K562 (cell line): Measurements from ENCODE around the gene ZBTB33. TPM values are rescaled to one million over a fixed set of nuclear protein-coding genes. Genes with fewer than 3 reads are reported as not detected.

Experiments used
- ATAC-seq: fragments of 200-7000 bp; cut with Tn5 transposase; 3 replicates; pipeline ENCODE4 v1.9.1; 2020; ENCODE audit warnings: moderate library complexity
- BruUV-seq: library from RNA; stranded (reverse); fragments of 400-500 nt; replicated peaks from 2 replicates; lab custom pipeline; 2021; lab: Mats Ljungman, UMichigan
- CTCF ChIA-PET: fragments of 300-600 bp; formaldehyde crosslinking; extraction: SDS; loops from one replicate; lab custom pipeline; 2021; ENCODE audit warnings: low intra/inter-chr PET ratio; lab: Yijun Ruan, JAX
- POLR2A ChIA-PET: fragments of 300-600, 350-650 bp; sonication (Branson Sonifier 250); formaldehyde crosslinking; extraction: SDS; loops from one replicate; lab custom pipeline; 2021; ENCODE audit warnings: antibody characterized with exemption, inconsistent platforms; lab: Yijun Ruan, JAX
- DNase-seq, 4 experiments: peaks; one replicate each; pipeline versions ENCODE4 v3.0.0 to v3.0.0-alpha.2; 2011 to 2018; ENCODE audit warnings: low spot score in 3 of 4, mixed read lengths in 3 of 4; ENCODE audit errors: extremely low read depth in 1 of 4
- FAIRE-seq: peaks from 2 replicates; lab custom pipeline; 2011; peaks lifted over from hg19 to GRCh38; lab: Jason Lieb, UNC
- H2AFZ ChIP-seq: 2 replicates; pipeline ENCODE4 v1.6.0; 2011; ENCODE audit warnings: low read depth, low read length, control low read depth, inconsistent platforms
- H3K27ac ChIP-seq: fragments of 200-600 bp; 3 replicates; pipeline ENCODE4 v1.8.0; 2011; ENCODE audit warnings: low read depth, mild to moderate bottlenecking, control low read depth, inconsistent platforms, low read length, moderate library complexity, mixed read lengths; ENCODE audit errors: extremely low read depth
- H3K27me3 ChIP-seq, 2 experiments: fragments of 300-600 bp in 1 of 2; 2 replicates in 1 of 2; 3 replicates in 1 of 2; pipeline versions ENCODE4 v1.6.0 to v1.8.0; 2011; ENCODE audit warnings: inconsistent platforms in 2 of 2, low read length in 2 of 2, mild to moderate bottlenecking in 1 of 2, mixed read lengths in 1 of 2, moderate library complexity in 1 of 2; ENCODE audit not compliant: control insufficient read depth in 2 of 2, insufficient read depth in 2 of 2
- H3K36me3 ChIP-seq: fragments of 300-600 bp; 3 replicates; pipeline ENCODE4 v1.8.0; 2011; ENCODE audit warnings: mild to moderate bottlenecking, low read length, inconsistent platforms; ENCODE audit not compliant: control insufficient read depth, insufficient read depth
- H3K4me1 ChIP-seq, 2 experiments: fragments of 200-600 bp in 1 of 2; replicated peaks in 1 of 2; 2 replicates in 1 of 2; 3 replicates in 1 of 2; pipeline versions ENCODE4 v1.5.1 to v1.8.0; 2011; ENCODE audit warnings: inconsistent platforms in 2 of 2, low read length in 2 of 2, mild to moderate bottlenecking in 1 of 2, mixed read lengths in 1 of 2, moderate library complexity in 1 of 2; ENCODE audit not compliant: control insufficient read depth in 2 of 2, insufficient read depth in 2 of 2
- H3K4me2 ChIP-seq: 2 replicates; pipeline ENCODE4 v1.6.1; 2011; ENCODE audit warnings: low read length, control low read depth, inconsistent platforms, mixed read lengths; ENCODE audit not compliant: insufficient read depth
- H3K4me3 ChIP-seq: fragments of 200-600 bp; sonication (generic), shearing (Covaris generic); 2 replicates; pipeline ENCODE4 v1.5.1; 2016; ENCODE audit warnings: control low read depth, inconsistent platforms
- H3K79me2 ChIP-seq: fragments of 200-600 bp; 3 replicates; pipeline ENCODE4 v1.8.0; 2011; ENCODE audit warnings: low read length, inconsistent platforms; ENCODE audit not compliant: control insufficient read depth, insufficient read depth
- H3K9ac ChIP-seq, 2 experiments: 2 replicates each; pipeline versions ENCODE4 v1.6.0 to v1.6.1; 2011; ENCODE audit warnings: low read depth in 2 of 2, low read length in 2 of 2, control low read depth in 1 of 2, inconsistent platforms in 1 of 2, mild to moderate bottlenecking in 1 of 2, mixed read lengths in 1 of 2; ENCODE audit not compliant: insufficient read depth in 1 of 2
- H3K9me1 ChIP-seq: one replicate; pipeline ENCODE4 v1.6.0; 2011; ENCODE audit warnings: inconsistent platforms, mild to moderate bottlenecking, low read length, moderate library complexity; ENCODE audit not compliant: control insufficient read depth, insufficient read depth
- H3K9me3 ChIP-seq: replicated peaks from 2 replicates; pipeline ENCODE4 v1.5.1; 2011; ENCODE audit warnings: low read depth, low read length, inconsistent platforms; ENCODE audit not compliant: control insufficient read depth, insufficient read depth
- H4K20me1 ChIP-seq: replicated peaks from 2 replicates; pipeline ENCODE4 v1.6.1; 2011; ENCODE audit warnings: low read length, inconsistent platforms, mixed read lengths; ENCODE audit not compliant: control insufficient read depth, insufficient read depth
- ATF3 ChIP-seq, 2 experiments: fragments of 450-650 bp in 1 of 2; sonication (generic) in 1 of 2; formaldehyde crosslinking in 1 of 2; IDR thresholded peaks in 1 of 2; conservative IDR thresholded peaks in 1 of 2; 2 replicates each; pipeline versions ENCODE4 v1.6.1 to v1.8.1; 2016 to 2023; ENCODE audit warnings: mild to moderate bottlenecking in 2 of 2, moderate library complexity in 2 of 2, inconsistent platforms in 1 of 2, missing genetic modification reagents in 1 of 2
- MYC ChIP-seq, 2 experiments: fragments of 250-450 bp in 1 of 2; sonication (Bioruptor Pico) in 1 of 2; IDR thresholded peaks; 2 replicates each; pipeline versions ENCODE4 v1.5.1 to v1.6.1; 2012 to 2021; ENCODE audit warnings: low read depth in 2 of 2, borderline replicate concordance in 1 of 2, improper control_type of control experiment in 1 of 2, low read length in 1 of 2, mild to moderate bottlenecking in 1 of 2, moderate library complexity in 1 of 2
- TOE1 ChIP-seq, 2 experiments: fragments of 450-650 bp in 1 of 2; sonication (generic) in 1 of 2; formaldehyde crosslinking in 1 of 2; IDR thresholded peaks; 2 replicates each; pipeline versions ENCODE4 v1.7.1 to v1.8.0; 2016 to 2022; ENCODE audit warnings: borderline replicate concordance in 2 of 2, mild to moderate bottlenecking in 2 of 2, antibody characterized with exemption in 1 of 2, inconsistent platforms in 1 of 2, low read depth in 1 of 2, missing genetic modification reagents in 1 of 2, moderate library complexity in 1 of 2
- WGBS: fragments of 100-300 bp; shearing (Covaris generic); methylation state at CpG from one replicate; pipeline ENCODE4 v1.1.6; 2016; ENCODE audit warnings: low coverage, mixed read lengths; ENCODE audit not compliant: insufficient coverage; ENCODE audit errors: missing lambda C conversion rate; 5-methylcytosine and 5-hydroxymethylcytosine counted together
- in situ Hi-C: fragments of 300-500 bp; cut with MboI; formaldehyde crosslinking; loops from 4 replicates; pipeline ENCODE4 v1.15.0; 2018; ENCODE audit warnings: inconsistent platforms, mixed read lengths
- intact Hi-C: fragments of 100-400 bp; cut with micrococcal nuclease; formaldehyde crosslinking; loops from 2 replicates; pipeline ENCODE4 v1.14.2; 2022
- polyA plus RNA-seq, 8 experiments: library from polyadenylated mRNA; depleted of rRNA in 4 of 8; stranded (reverse) in 5 of 8; unstranded in 3 of 8; fragments of >200 nt; fragmentation: Nextera tagmentation in 2 of 8; fragmentation: Illumina TruSeq in 1 of 8; extraction: Ambion mirVana in 2 of 8; extraction: Trizol in 1 of 8; gene quantifications; 2 replicates each; pipeline versions ENCODE4 v1.2.1 to v1.2.3, GENCODE V29; 2011 to 2014; ENCODE audit warnings: inconsistent platforms in 1 of 8, missing spikeins in 1 of 8
- total RNA-seq, 7 experiments: library from RNA; depleted of rRNA in 6 of 7; stranded (reverse); fragments of >200 nt in 6 of 7; fragmentation: Illumina TruSeq in 2 of 7; extraction: Trizol in 2 of 7; gene quantifications; 2 replicates each; pipeline versions ENCODE4 v1.2.1 to v1.2.3, GENCODE V29; 2011 to 2021; ENCODE audit warnings: low replicate concordance in 1 of 7

The ZBTB33 gene
- total and polyA plus RNA-seq, 9 of the 15 experiments (the other 6 are each of a cell fraction or from before 2014, with no cell fraction given), result 5.6 to 29.8 (median 15.6) TPM

- TF ChIP-seq MYC (IDR thresholded peaks at IDR 0.05; ENCODE audit: low read depth, low read length) (peak; percentile 59), MYC (CRISPR knock-in tag; IDR thresholded peaks at IDR 0.05; ENCODE audit: borderline replicate concordance, low read depth) (no peak)
Measured at GRCh38 chrX:120251471-120252011, 929 bp downstream of the ZBTB33 start (continued).

- Histone ChIP-seq H3K9ac (no peak overlapping the region), H3K4me3 (no peak overlapping the region)
- TF ChIP-seq ATF3 (IDR thresholded peaks at IDR 0.05) (peak; percentile 55; the same call in 1 of the 2 replicates), ATF3 (CRISPR knock-in tag; conservative IDR thresholded peaks at IDR 0.05) (no peak), TOE1 (IDR thresholded peaks at IDR 0.05; ENCODE audit: borderline replicate concordance) (no peak), TOE1 (CRISPR knock-in tag; IDR thresholded peaks at IDR 0.05; ENCODE audit: borderline replicate concordance, low read depth) (no peak)
- TF ChIP-seq, all 486 proteins: peak for 1
- Histone ChIP-seq H2AFZ (no peak overlapping the region), H3K79me2 (peaks cover 42% of the 10 kb centered on the region), H3K4me2 (no peak overlapping the region), H3K4me1 (peaks cover 5 to 6% of the 10 kb centered on the region in 2 experiments; a peak in 2 of 5 replicates), H3K36me3 (peaks cover 52% of the 10 kb centered on the region), H3K27me3 (no peaks in the 10 kb centered on the region), H4K20me1 (no peaks in the 10 kb centered on the region; the same call in 1 of the 2 replicates), H3K9me3 (no peaks in the 10 kb centered on the region), H3K27ac (no peak overlapping the region), H3K9me1 (no peaks in the 10 kb centered on the region)
- CTCF ChIA-PET, result no interaction called here
- DNase-seq, result no peak
- POLR2A ChIA-PET, result no interaction called here
- in situ Hi-C loops (no loop called here), intact Hi-C loops (loop anchor here (5.0 kb wide), 1 partner anchor 49 kb away; no protein-coding TSS in a partner anchor)
- FAIRE-seq, result no peak
- BruUV-seq, result no TSS peak
- no peak for ATAC-seq
- 94% methylated on average over 6 of the region's 6 CpGs for WGBS
Measured at GRCh38 chrX:120253784-120254183, 3.2 kb downstream of the ZBTB33 start.
